K562 (cell line): ENCODE results near the gene PRPF8.

Experiments used
- BRF2 ChIP-seq: IDR thresholded peaks from 3 replicates; pipeline ENCODE4 v1.6.1; 2011; ENCODE audit warnings: borderline replicate concordance, mild to moderate bottlenecking; ENCODE audit not compliant: insufficient read length, insufficient read depth
- IRF2 ChIP-seq: sonication (generic); formaldehyde crosslinking; IDR thresholded peaks from 2 replicates; pipeline ENCODE4 v1.8.1; 2022; ENCODE audit warnings: mild to moderate bottlenecking, missing genetic modification reagents
- MAX ChIP-seq: sonication (generic); formaldehyde crosslinking; IDR thresholded peaks from 2 replicates; pipeline ENCODE4 v1.9.0; 2022; ENCODE audit warnings: mild to moderate bottlenecking, missing genetic modification reagents
- REST ChIP-seq, 2 experiments: fragments of 450-650 bp; formaldehyde crosslinking in 1 of 2; IDR thresholded peaks; 2 replicates each; pipeline versions ENCODE4 v1.4.0 to v1.6.1; 2014 to 2020; ENCODE audit warnings: mild to moderate bottlenecking in 2 of 2, borderline replicate concordance in 1 of 2, low read depth in 1 of 2
- TAF1 ChIP-seq: IDR thresholded peaks from 2 replicates; pipeline ENCODE4 v1.6.1; 2011; ENCODE audit warnings: mild to moderate bottlenecking, low read length, moderate library complexity; ENCODE audit not compliant: insufficient read depth, control insufficient read depth, severe bottlenecking; ENCODE audit errors: extremely low read depth
- TEAD2 ChIP-seq: fragments of 450-650 bp; IDR thresholded peaks from 2 replicates; pipeline ENCODE4 v1.6.1; 2016; ENCODE audit warnings: missing genetic modification characterization, control low read depth, missing compliant biosample characterization

GRCh38 chr17:1635675-1636465 lies 48.8 kb downstream of the PRPF8 start:
- TF ChIP-seq TEAD2 (tag) (no peak), BRF2 (no peak), IRF2 (CRISPR knock-in tag) (no peak), REST (IDR thresholded peaks at IDR 0.05; ENCODE audit: borderline replicate concordance) (no peak), REST (CRISPR knock-in tag; IDR thresholded peaks at IDR 0.05; ENCODE audit: low read depth) (no peak), TAF1 (no peak), MAX (no peak)
